SK-N-MC (cell line): ENCODE measurements around the gene CEACAM6.

Experiments used
- DNase-seq: peaks from one replicate; pipeline ENCODE4 v3.0.0-alpha.2; 2011; ENCODE audit warnings: low read depth, low spot score
- H3K27ac ChIP-seq: fragments of 200-600 bp; sonication (generic); 2 replicates; pipeline ENCODE4 v1.5.1; 2016; ENCODE audit warnings: mixed run types
- H3K36me3 ChIP-seq: fragments of 200-600 bp; sonication (generic); 2 replicates; pipeline ENCODE4 v1.6.1; 2017; ENCODE audit warnings: antibody characterized with exemption, low read length, mixed read lengths; ENCODE audit not compliant: insufficient read depth
- H3K4me3 ChIP-seq: fragments of 200-600 bp; sonication (generic); 2 replicates; pipeline ENCODE4 v1.5.1; 2016
- H3K9ac ChIP-seq: fragments of 200-600 bp; sonication (generic); 2 replicates; pipeline ENCODE4 v1.8.0; 2017; ENCODE audit warnings: mixed run types, mixed read lengths; ENCODE audit not compliant: insufficient read length
- H3K9me3 ChIP-seq: fragments of 200-600 bp; sonication (generic); 2 replicates; pipeline ENCODE4 v1.6.1; 2017; ENCODE audit warnings: low read depth, mild to moderate bottlenecking, antibody characterized with exemption, low read length, moderate library complexity, mixed read lengths
- EZH2 ChIP-seq: fragments of 200-600 bp; sonication (generic); IDR thresholded peaks from one replicate; pipeline ENCODE4 v1.6.1; 2017; ENCODE audit warnings: antibody characterized with exemption
- FOXP2 ChIP-seq: optimal IDR thresholded peaks from 2 replicates; pipeline ENCODE3; 2011; ENCODE audit warnings: mild to moderate bottlenecking, moderate library complexity; ENCODE audit not compliant: insufficient read depth; ENCODE audit errors: extremely low read length, control extremely low read depth
- POLR2AphosphoS5 ChIP-seq: IDR thresholded peaks from 2 replicates; pipeline ENCODE4 v1.6.1; 2012; ENCODE audit warnings: mild to moderate bottlenecking, low read depth, low read length, borderline replicate concordance

The CEACAM6 gene

GRCh38 chr19:41799444-41800000 is 44.2 kb downstream of the CEACAM6 start:
- Histone ChIP-seq H3K9ac (no peak overlapping the region), H3K27ac (no peak overlapping the region), H3K9me3 (no peaks in the 10 kb centered on the region), H3K36me3 (no peaks in the 10 kb centered on the region), H3K4me3 (no peak overlapping the region)
- TF ChIP-seq EZH2 = no peak
- no peak for TF ChIP-seq POLR2AphosphoS5
- no peak for TF ChIP-seq FOXP2
- DNase-seq = no peak

GRCh38 chr19:41801031-41801430 is 45.7 kb downstream of the CEACAM6 start:
- H3K36me3 ChIP-seq = no peaks in the 10 kb centered on the region

GRCh38 chr19:41801792-41802211 is 46.5 kb downstream of the CEACAM6 start:
- no peak overlapping the region for H3K4me3 ChIP-seq
- no peaks in the 10 kb centered on the region for H3K9me3 ChIP-seq
- no peak for DNase-seq
- TF ChIP-seq EZH2 = no peak
- no peak for TF ChIP-seq POLR2AphosphoS5
- no peak for TF ChIP-seq FOXP2
- no peaks in the 10 kb centered on the region for H3K36me3 ChIP-seq
- H3K27ac ChIP-seq = no peak overlapping the region
- no peak overlapping the region for H3K9ac ChIP-seq

More at GRCh38 chr19:41801031-41801430, 45.7 kb downstream of the CEACAM6 start:
- no peaks in the 10 kb centered on the region for H3K9me3 ChIP-seq
- no peak for TF ChIP-seq FOXP2
- no peak for TF ChIP-seq EZH2
- TF ChIP-seq POLR2AphosphoS5 = no peak
- H3K27ac ChIP-seq = no peak overlapping the region
- no peak for DNase-seq
- H3K9ac ChIP-seq = no peak overlapping the region
- no peak overlapping the region for H3K4me3 ChIP-seq

GRCh38 chr19:41802770-41803169 is 47.4 kb downstream of the CEACAM6 start:
- no peak for DNase-seq
- TF ChIP-seq EZH2 (no peak), POLR2AphosphoS5 (no peak), FOXP2 (no peak)
- H3K4me3 ChIP-seq = no peak overlapping the region
- H3K9me3 ChIP-seq = no peaks in the 10 kb centered on the region
- H3K36me3 ChIP-seq = no peaks in the 10 kb centered on the region
- no peak overlapping the region for H3K27ac ChIP-seq
- no peak overlapping the region for H3K9ac ChIP-seq

- H3K4me3 ChIP-seq = no peak overlapping the region
- H3K9ac ChIP-seq = no peak overlapping the region
- H3K27ac ChIP-seq = no peak overlapping the region
- no peak for DNase-seq
- TF ChIP-seq FOXP2 (no peak), POLR2AphosphoS5 (no peak), EZH2 (no peak)
- H3K9me3 ChIP-seq = no peaks in the 10 kb centered on the region
- no peaks in the 10 kb centered on the region for H3K36me3 ChIP-seq
Observed at GRCh38 chr19:41804336-41804735, 49.0 kb downstream of the CEACAM6 start.

DNA sequence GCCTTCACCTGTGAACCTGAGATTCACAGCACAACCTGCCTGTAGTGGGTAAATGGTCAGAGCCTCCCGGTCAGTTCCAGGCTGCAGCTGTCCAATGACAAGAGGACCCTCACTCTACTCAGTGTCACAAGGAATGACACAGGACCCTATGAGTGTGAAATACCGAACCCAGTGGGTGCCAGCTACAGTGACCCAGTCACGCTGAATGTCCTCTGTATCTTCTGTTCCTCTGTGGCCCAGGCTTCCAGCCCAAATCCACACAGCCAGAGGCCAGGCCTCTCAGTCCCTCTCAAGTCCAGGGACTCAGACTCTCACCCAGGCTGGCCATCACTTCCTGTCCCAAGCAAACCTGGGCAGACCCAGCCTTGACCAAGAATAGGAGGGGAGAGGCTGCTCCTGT is 51.8 kb downstream of the CEACAM6 start:
- DNase-seq = no peak
- no peak overlapping the region for H3K27ac ChIP-seq
- no peak overlapping the region for H3K4me3 ChIP-seq
- no peak overlapping the region for H3K9ac ChIP-seq
- no peaks in the 10 kb centered on the region for H3K9me3 ChIP-seq
- no peak for TF ChIP-seq FOXP2
- TF ChIP-seq POLR2AphosphoS5 = no peak
- TF ChIP-seq EZH2 = no peak
- no peaks in the 10 kb centered on the region for H3K36me3 ChIP-seq

GRCh38 chr19:41808663-41809566 is 53.6 kb downstream of the CEACAM6 start:
- H3K4me3 ChIP-seq = no peak overlapping the region
- H3K9me3 ChIP-seq = no peaks in the 10 kb centered on the region
- TF ChIP-seq FOXP2 (no peak), EZH2 (no peak), POLR2AphosphoS5 (no peak)
- H3K36me3 ChIP-seq = no peaks in the 10 kb centered on the region
- H3K9ac ChIP-seq = no peak overlapping the region
- no peak overlapping the region for H3K27ac ChIP-seq
- DNase-seq = no peak

DNA sequence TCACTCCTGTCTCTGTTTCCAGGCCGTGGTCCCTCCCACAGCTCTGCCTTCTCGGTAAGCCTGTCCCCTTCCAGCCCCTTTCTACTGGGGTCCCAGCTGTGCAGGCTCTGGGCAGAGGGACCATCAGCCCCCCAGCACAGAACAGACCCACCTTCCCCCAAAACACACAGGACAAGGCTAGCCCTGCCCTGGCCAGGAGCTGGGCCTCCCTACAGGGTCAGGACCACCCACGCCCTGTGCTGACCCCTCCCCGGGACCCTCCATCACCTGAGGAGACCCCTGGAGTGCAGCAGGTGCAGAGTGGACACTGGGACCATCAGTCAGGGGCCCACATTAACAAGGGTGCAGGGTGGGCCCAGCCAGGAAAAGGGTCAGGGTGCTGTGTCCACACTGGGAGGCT is 55.0 kb downstream of the CEACAM6 start:
- no peak for TF ChIP-seq EZH2
- no peak for TF ChIP-seq POLR2AphosphoS5
- no peak for TF ChIP-seq FOXP2

GRCh38 chr19:41811036-41811435 is 55.7 kb downstream of the CEACAM6 start:
- Histone ChIP-seq H3K27ac (no peak overlapping the region), H3K9me3 (no peaks in the 10 kb centered on the region), H3K9ac (no peak overlapping the region), H3K36me3 (no peaks in the 10 kb centered on the region), H3K4me3 (no peak overlapping the region)
- no peak for DNase-seq
- TF ChIP-seq EZH2 (no peak), POLR2AphosphoS5 (no peak), FOXP2 (no peak)

More for the DNA sequence above, 55.0 kb downstream of the CEACAM6 start:
- H3K27ac ChIP-seq = no peak overlapping the region
- no peak overlapping the region for H3K9ac ChIP-seq
- no peaks in the 10 kb centered on the region for H3K36me3 ChIP-seq
- H3K9me3 ChIP-seq = no peaks in the 10 kb centered on the region
- no peak overlapping the region for H3K4me3 ChIP-seq
- no peak for DNase-seq
